GM18520 (cell line): ENCODE data around the gene AP2B1.
"Not testable (repeated sequence)": the region's sequence is repeated elsewhere in the genome, so short reads cannot be mapped to it uniquely, and the experiment has no call there.

Experiments used
- ATAC-seq: cut with Tn5 transposase; IDR thresholded peaks from one replicate; pipeline ENCODE4 v1.9.1; 2021; ENCODE audit not compliant: unreplicated experiment

AP2B1 gene

DNA sequence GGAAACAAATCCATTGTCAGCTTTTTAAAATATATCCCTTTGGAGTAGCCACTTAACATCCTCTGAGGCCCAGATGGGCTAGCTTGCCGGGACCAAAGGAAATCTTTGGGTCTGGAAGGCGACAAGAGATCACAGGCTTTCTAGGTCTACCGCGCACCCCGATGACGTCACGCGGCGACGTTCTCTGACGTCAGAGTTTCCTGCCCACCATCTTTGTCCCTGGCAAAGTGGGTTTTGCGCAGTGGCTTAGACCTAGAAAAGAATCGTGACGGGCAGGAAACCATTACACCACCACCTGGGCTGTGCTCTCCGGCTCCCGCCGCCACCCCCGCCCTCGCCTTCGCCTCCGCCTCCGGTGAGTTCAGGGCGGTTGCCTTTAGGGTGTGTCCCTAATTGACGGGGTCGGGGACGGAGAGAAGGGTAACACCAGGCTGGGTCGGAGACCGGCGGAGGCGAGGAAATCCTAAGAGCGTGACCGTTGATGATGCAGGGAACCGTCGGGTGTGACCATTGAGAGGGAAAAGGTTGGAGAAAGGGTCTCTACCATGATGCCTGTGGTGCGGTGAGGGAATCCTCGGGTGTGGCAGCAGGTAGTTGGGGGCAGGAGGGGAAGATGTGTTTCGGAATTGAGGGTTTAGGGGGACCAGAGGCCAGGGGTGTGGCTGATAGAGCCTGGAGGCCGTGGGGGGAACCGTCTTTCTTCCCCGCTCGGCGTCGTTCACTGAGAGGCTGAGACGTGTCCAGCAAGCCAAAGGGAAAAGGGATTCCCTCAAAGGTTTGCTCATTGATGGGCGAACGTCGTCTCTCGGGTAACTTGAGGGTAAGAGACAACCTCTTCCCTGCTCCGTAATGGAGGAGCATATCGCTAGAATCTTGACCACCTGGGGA lies at the start of gene AP2B1:
AP2B1 (plus strand) TSS at position 249 of the 888 bp plus-strand sequence. CDS start 6,709 bp downstream, outside the sequence.
- peak; percentile 72 for ATAC-seq

DNA sequence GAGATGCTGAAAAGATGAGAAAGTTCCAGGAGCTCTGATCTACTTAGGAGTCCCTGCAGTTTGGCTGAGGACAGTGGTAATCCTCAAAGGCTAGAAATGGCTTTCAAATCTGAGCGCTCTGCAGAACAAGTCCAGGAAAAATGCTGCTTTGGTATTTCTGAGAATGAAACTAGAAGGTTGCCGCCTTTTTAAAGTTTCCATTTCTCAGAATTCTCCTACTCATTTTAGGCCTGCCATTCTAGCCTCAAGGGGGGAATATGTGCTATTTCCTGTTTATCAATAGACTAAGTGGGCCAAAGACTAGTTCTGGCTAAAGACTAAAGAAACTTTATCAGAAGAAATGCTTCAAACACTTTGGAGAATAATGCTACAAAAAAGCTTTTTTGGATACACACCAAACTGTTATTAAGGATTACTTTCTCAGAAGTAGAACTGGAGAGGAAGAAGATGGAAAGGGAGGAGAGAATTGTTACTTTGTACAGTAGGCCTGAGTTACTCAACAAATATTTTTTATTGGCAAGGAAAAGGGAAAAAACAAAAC lies 49.5 kb upstream of the AP2B1 start, which contains the start of gene SLFN12L:
SLFN12L (minus strand) TSS at position 78 of the 541 bp plus-strand sequence. CDS start 15,314 bp downstream, outside the sequence.
- ATAC-seq: no peak

DNA sequence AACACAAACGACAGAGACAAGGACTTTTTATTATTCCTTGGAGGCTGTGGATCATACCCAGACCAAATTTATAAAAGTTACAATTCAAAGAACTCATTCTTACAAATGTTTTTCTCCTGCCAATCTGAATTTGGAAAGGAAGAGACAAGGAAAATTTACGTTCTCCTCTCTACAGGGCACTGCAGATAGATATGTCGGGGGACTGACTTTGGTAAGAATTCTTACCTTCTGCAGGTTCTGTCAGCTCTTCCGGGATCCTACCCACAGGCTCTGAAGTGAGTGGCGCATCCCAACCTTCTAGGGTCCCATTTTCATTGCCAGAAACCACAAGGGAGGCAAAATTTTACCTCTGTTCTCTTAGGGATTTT lies 47.5 kb upstream of the AP2B1 start:
- no peak for ATAC-seq

DNA sequence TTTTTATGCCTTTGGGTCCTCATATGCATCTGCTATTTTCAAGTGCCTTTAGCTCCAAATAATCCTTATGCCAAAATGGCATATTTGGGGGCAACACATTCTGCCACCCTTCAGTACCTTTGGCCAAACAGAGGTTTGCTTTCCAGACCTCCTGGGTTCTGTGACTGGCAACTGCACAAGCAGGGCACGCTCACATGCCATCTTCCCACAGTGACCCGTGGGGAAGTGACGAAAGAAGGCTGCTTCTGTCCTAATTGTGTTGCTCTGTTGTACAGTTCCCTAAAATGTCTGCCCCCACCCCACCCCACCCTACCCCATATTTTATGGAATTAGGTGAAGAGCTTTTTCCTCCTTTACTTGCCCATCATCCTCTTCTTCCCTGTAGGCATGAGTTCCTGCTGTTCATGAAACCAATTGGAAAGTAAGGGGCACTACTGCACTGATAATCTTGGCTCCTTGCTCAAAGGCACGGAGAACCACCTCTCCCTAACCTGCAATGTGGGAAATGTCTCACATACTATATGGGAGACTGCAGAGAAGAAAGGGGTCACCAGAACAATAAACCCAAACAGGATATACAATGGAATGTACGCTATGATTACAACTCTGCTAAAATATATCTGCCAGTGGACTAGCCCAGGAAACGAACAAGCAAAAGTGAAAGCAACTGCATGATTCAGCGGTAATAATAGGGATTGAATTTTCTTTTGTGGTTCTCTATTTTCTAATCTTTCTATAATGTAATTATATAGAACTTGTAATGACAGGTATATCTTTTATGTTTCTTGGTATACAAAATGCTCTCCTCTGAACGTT lies 46.3 kb upstream of the AP2B1 start:
- ATAC-seq: no peak

DNA sequence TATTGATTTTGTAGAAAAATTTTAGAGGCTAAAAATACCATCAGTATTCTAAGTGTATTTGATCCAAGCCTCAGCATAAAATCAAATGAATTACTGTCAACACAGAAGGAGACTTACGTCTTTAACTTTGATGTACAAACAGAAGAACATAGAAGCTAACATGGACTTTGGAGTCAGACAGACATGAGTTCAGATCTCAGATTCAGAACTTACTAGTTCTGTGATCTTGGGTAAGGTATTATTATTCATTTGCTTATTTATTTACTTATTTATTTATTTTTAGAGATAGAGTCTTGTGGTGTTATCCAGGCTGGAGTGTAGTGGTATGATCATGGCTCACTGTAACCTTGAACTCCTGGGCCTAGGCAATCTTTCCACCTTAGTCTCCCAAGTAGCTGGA lies 45.7 kb upstream of the AP2B1 start:
- no peak for ATAC-seq

DNA sequence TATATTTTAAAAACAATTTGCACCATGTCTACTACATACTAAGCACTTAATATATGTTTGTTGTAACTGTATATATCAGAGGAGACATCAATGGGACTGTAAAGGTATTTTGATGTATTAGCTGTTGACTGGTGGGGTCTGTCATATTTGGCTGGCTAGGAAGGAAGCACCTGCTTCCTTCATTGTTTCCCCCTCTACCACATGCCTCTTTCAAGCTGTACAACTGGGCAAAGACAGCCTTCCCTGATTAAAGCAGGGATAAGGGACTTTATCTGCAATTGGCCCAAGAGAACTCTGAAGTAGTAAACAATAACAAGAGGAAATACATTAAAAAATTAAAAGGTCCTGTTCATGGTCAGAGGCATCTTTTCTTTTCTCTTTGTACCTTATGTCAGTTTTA lies 44.1 kb upstream of the AP2B1 start:
- ATAC-seq: no peak

DNA sequence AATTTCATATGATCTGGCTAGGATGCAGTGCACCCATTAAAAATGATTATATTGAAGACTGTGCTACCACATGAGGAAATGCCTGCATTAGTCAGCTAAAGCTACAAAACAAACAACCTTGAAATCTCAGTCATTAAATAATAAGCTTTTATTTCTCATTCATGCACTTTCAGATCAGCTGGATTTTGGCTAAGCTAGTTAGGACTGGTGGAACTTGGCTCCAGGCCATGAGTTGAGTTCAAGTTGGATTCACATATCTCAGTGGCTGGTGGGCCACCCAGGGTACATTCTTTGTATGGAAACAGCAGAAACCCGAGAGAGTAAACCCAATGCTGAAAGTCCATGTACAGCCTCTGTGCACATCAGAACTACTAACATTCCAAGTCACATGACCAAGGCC lies 43.3 kb upstream of the AP2B1 start:
- no peak for ATAC-seq

DNA sequence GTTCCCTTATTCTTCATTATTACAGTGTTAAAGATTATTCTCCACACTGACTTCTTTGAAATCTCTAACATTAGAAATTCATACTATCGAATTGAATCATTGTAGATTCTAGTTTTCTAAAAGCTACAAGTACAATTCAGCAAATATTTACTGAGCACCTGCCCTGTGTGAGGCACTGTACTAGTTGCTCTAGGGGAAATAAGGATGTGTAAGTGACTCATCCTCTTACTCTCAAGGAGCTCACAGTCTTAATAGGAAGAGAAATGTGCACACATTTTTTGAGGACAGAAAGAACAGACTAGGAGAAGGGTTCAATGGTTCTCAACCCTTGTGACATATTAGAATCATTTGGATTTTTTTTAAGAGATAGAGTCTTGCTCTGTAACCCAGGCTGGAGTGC lies 42.0 kb upstream of the AP2B1 start:
- no peak for ATAC-seq

DNA sequence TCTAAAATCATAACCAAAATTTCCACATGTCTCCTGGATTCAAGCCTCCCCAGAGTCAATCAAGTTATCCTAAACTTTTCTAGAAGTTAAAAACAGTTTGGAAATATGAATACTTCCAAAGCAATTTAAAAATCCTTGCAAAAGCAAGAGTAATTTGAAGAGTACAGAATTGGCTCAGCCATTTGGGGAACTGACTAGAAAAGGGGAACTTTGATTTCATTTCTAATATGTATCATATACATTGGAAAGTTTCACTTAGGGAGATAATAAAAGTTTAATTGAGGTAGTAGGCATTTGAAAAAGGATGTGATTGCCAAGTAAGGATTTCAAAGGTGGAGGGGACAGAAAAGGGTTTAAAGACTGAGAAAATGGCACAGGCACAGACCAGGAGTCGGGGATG lies 40.6 kb upstream of the AP2B1 start:
- no peak for ATAC-seq

DNA sequence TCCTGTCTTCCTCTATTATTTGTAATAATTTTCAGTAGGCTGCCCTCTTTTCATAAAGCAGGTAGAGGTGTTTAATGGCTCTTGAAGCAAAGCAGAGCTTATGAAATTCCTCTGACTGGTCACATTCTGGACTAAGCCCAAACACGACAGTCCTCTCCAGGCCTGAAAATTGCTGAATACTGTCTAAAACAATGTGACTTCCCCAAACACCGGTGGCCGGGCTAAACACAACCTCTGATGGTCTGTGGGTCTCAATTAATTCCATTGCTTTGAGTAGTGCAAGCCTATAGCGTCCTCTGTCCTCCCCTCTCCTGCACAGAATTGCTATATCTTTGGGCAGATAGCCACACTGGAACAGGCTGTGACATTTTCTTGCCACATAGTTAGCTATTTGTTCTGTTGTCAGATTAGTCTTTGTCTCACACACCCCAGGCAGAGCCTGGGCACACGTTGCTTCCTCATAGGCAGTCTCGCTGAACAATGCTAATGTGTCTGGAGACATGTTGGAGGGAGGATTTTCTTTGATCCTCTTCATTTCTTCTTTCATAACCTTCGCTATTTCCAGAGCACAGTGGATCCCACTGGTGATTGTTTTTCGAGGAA lies 38.8 kb upstream of the AP2B1 start:
- no peak for ATAC-seq

DNA sequence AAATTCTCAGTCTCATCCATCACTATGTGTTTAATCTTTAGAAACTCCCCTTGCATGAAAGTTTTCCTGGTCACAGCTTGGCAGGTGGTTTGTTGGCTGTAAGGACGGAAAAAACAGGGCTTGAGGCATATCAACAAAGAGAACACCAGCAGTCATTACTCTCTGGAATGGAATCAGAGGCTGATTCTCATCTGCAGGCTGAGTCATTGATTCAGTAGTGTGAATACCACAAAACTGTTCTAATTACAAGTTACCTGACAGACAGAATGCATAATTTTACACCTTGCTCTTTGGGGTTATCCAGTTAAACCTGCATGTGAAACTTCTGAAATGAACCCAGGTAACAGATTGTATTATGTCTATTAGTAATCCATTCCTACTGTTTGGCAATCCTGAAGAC lies 38.1 kb upstream of the AP2B1 start:
- ATAC-seq: no peak

DNA sequence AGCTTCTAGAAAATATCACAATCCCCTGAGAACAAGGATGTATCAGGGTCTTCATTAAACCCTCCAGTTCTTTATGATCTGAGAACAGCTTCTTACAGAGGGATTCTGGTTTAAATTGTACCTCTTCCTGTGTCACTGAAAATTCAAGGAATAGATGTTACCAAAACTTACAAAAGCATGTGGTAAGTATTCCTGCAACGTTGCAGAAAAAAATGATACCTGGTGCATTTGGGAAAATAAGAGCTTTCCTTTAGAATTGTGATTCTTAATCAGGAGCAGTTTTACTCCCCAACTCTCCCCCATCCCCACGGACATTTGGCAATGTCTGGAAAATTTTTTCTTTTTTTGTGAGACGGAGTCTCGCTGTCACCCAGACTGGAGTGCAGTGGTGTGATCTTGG lies 33.8 kb upstream of the AP2B1 start:
- ATAC-seq: no peak

DNA sequence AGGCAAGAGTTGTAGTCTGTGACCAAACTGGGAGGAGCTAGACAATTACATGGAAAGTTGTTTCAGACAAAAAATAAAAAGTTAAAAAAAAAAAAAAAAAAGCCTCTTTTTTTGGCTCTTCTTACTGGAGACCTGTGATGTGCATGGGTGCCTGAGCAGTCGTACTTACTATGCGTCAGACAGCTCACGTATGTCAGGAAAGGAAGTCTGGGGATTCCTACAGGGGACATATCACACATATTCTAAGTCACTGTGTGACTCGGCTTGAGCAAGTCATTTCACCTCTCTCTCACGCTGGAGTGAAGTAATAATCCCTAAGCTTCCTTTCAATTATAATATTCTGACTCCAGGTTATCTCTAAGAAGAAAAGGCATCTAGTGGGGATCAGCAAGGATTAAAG lies 32.5 kb upstream of the AP2B1 start:
- no peak for ATAC-seq

DNA sequence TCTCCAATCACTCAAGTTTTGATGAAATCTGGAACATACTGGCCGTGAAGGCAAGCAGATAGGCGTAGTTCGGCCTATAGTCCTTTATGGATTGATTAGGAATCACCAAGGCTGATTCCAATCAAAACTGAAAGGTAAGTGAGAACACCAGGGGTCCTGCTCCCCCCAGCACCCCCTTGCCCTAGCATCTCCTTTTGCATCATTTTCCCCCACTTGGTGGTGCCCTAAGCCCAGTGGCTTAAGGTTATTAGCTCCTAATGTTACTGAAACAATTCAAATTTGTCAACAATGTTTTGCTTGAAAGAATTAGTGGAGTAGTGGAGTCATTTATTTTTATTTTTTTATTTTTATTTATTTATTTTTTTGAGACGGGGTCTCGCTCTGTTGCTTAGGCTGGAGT lies 31.4 kb upstream of the AP2B1 start:
- ATAC-seq: no peak

DNA sequence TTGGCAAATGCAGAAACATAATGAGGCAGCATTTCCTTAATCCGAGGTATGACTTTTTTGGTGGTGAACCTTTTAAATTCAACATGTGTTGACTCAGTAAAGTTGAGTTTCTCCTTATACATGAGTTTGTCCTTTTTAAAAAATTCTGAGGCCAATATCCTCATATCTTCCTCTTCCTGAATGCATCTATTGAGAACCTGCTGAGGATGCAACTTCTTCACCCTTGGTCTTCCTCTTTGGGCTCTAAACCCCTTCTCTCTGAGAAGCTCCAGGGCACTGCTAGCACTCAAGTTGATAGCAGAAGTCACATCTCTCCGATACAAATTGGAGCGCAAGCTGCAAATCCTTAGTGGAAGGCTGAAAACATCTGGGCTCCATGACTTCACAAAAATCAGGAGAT lies 29.8 kb upstream of the AP2B1 start:
- ATAC-seq: no peak

DNA sequence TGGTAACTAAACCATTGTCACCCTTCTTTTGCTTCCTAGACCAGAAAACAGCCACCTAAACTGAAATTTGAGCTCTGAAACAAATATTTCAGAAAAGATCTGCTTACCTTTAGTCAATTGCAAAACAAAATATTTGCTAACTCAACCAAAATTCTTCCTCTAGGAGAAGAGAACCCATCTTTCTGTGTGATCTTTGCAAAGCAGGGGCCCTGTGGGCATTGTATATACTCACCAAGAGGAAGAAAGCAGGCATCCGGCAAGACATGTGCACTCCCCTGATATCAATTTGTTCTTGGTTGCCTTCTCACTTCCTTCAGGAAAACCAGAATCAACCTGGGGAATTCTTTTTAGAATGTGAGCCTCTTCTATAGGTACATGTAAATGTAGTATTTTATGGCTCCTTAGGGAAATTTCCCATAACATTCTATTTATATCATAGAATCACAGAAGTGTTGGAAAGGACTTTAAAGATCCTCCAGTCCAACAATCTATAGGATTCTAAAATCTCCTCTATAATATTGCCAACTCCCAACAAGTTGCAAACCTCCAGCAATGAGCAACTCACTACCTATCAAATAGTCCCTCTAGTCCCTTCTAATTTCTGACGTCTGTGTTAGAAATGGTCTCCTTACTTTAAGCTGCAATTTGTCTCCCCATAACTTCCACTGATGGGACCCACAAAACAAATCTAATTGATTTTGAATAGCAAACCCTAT lies 27.5 kb upstream of the AP2B1 start:
- no peak for ATAC-seq

DNA sequence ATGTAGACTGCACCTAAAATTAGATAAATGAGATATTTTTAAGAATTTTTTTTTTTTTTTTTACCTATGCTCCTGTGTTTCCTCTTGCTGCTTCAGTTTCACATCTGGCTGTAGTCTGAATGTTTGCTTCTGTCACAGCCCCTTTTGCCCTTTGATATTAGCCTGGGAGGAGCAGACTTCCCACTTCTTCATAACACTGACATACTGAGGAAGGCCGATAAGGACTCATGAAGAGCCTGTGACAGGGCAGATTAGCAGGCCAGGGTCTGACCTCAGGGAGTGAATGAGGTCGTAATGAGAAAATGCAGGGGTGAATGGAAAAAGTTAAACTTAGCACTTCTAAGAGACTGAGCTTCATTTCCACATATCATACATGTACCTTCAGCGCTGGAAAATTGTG lies 26.4 kb upstream of the AP2B1 start, which contains the start of gene SLFN14:
SLFN14 (minus strand) TSS at position 117 of the 400 bp plus-strand sequence. CDS start 2,757 bp downstream, outside the sequence.
- ATAC-seq: no peak

DNA sequence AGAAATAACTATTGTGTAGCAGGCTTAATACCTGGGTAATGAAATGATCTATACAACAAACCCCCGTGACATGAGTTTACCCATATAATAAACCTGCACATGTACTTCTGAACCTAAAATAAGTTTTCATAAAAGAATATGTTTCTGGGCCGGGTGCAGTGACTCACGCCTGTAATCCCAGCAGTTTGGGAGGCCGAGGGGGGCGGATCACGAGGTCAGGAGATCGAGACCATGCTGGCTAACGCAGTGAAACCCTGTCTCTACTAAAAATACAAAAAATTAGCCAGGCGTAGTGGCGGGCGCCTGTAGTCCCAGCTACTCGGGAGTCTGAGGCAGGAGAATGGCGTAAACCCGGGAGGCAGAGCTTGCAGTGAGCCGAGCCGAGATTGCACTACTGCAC lies 23.9 kb upstream of the AP2B1 start:
- ATAC-seq: not testable (repeated sequence)

DNA sequence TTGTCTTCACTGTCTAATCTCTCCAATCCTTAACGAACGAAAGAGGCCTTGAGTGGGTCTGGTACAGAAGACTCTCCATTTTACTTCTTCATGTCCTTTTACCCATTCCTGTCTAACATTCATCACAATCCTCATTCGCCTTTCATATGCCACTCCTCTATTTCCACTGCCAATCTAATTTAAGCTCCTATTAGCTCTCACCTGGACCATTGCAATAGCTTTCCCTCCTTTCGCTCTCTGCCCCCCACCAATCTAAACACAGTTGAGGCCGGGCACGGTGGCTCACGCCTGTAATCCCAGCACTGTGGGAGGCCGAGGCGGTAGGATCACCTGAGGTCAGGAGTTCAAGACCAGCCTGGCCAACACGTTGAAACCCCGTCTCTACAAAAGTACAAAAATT lies 20.2 kb upstream of the AP2B1 start:
- ATAC-seq: no peak

DNA sequence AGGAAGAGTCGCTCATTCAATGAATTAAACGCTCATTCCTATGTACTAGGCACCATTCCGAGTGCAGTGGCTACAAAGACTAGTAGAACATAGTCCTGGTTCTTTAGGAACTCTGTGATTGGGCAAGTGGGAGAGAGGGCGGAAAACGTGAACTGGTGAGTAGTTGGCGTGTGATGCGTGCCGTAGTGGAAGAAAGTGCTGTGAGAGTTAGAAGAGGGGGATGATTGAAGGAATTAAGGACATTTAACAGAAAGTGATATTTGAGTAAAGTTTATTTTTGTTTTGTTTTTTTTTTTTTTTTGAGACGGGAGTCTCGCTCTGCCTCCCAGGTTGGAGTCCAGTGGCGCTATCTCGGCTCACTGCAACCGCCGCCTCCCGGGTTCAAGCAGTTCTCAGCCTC lies 18.6 kb upstream of the AP2B1 start:
- ATAC-seq: no peak

DNA sequence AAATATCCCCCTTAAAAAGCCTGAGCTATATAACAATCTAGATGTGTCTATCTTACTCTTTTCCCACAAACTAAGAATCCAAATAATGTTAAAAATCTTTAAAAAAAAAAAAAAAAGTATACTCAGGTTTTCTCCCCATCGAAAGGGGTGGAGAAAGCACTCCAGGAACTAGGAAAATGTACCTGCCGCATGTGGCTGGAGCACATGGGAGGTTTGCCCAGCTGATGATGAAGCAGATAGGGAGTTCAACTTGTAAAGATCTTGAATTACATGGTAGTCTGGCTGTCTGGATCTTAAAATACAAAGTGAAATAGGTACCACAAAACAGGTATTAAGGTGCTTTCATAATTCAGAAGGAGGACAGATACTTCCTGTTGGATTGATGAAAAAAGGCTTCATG lies 17.7 kb upstream of the AP2B1 start:
- ATAC-seq: no peak
